CD4-positive, alpha-beta T cell (primary cell): ENCODE measurements around the gene ERN1. TPM values are rescaled to one million over a fixed set of nuclear protein-coding genes. Genes with fewer than 3 reads are reported as not detected.

ENCODE experiments used
- ATAC-seq: fragments of 200-7000 bp; cut with Tn5 transposase; one replicate; pipeline ENCODE4 v1.10.0; 2022; ENCODE audit warnings: mild to moderate bottlenecking; ENCODE audit not compliant: poor library complexity
- CTCF ChIA-PET: fragments of 350-600 bp; sonication (Branson Sonifier 250); formaldehyde crosslinking; loops from one replicate; lab custom pipeline; 2021; ENCODE audit warnings: antibody characterized with exemption, inconsistent platforms; lab: Charles Lee
- POLR2A ChIA-PET: fragments of 350-600 bp; sonication (Branson Sonifier 250); formaldehyde crosslinking; loops from one replicate; lab custom pipeline; 2021; ENCODE audit warnings: antibody characterized with exemption, inconsistent platforms; lab: Charles Lee
- DNase-seq, 14 experiments: peaks; one replicate each; pipeline ENCODE4 v3.0.0-alpha.2; 2013 to 2020; ENCODE audit warnings: mixed read lengths in 2 of 14
- H3K27ac ChIP-seq, 2 donors: one replicate each; pipeline versions ENCODE4 v1.5.1 to v1.7.0; 2013; ENCODE audit warnings: low read length in 2 of 2, low read depth in 1 of 2, mild to moderate bottlenecking in 1 of 2
- H3K27me3 ChIP-seq, 2 experiments: 1 replicate in 1 of 2; 2 replicates in 1 of 2; pipeline versions ENCODE4 v1.6.1 to v1.7.0; 2013; ENCODE audit warnings: low read length in 2 of 2, control low read depth in 1 of 2, mild to moderate bottlenecking in 1 of 2, moderate library complexity in 1 of 2; ENCODE audit not compliant: insufficient read depth in 2 of 2, control insufficient read depth in 1 of 2
- H3K36me3 ChIP-seq: one replicate; pipeline ENCODE4 v1.6.1; 2013; ENCODE audit warnings: low read length, control low read depth; ENCODE audit not compliant: insufficient read depth
- H3K4me1 ChIP-seq: one replicate; pipeline ENCODE4 v1.6.1; 2013; ENCODE audit warnings: low read length, control low read depth; ENCODE audit not compliant: insufficient read depth
- H3K4me3 ChIP-seq: one replicate; pipeline ENCODE4 v1.5.1; 2013; ENCODE audit warnings: mild to moderate bottlenecking, low read length, moderate library complexity
- H3K9me3 ChIP-seq, 2 experiments: 1 replicate in 1 of 2; 2 replicates in 1 of 2; pipeline versions ENCODE4 v1.6.1 to v1.7.0; 2013; ENCODE audit warnings: low read length in 2 of 2, mild to moderate bottlenecking in 2 of 2, control low read depth in 1 of 2, moderate library complexity in 1 of 2; ENCODE audit not compliant: control insufficient read depth in 1 of 2, insufficient read depth in 1 of 2
- H3K27ac Mint-ChIP-seq: one replicate; pipeline ENCODE4 v1.8.0; 2020; ENCODE audit warnings: mixed read lengths
- H3K27me3 Mint-ChIP-seq: one replicate; pipeline ENCODE4 v1.8.0; 2021; ENCODE audit warnings: mixed read lengths
- H3K36me3 Mint-ChIP-seq: one replicate; pipeline ENCODE4 v1.8.0; 2021; ENCODE audit warnings: low read depth, mixed read lengths
- H3K4me1 Mint-ChIP-seq: one replicate; pipeline ENCODE4 v1.8.0; 2021; ENCODE audit warnings: low read depth, mixed read lengths
- H3K4me3 Mint-ChIP-seq: one replicate; pipeline ENCODE4 v1.8.0; 2020; ENCODE audit warnings: mild to moderate bottlenecking, mixed read lengths
- H3K9me3 Mint-ChIP-seq: one replicate; pipeline ENCODE4 v1.8.0; 2020; ENCODE audit warnings: mixed read lengths
- CTCF ChIP-seq: fragments of 200-600 bp; IDR thresholded peaks from one replicate; pipeline ENCODE4 v1.8.0; 2022; ENCODE audit warnings: antibody characterized with exemption, mild to moderate bottlenecking
- intact Hi-C, 2 experiments: fragments of 100-400 bp; cut with DNase I in 1 of 2; cut with micrococcal nuclease in 1 of 2; formaldehyde crosslinking; loops; one replicate each; pipeline versions ENCODE4 v1.15.1 to v1.9.0; 2023 to 2025; cut with DNase I, micrococcal nuclease
- total RNA-seq, 174 experiments: library from RNA in 2 of 174; stranded (reverse) in 2 of 174; gene quantifications; one replicate each; pipeline ENCODE4 v1.2.3 and lab custom pipeline; 2021 to 2026

Gene ERN1
- total RNA-seq, 2 experiments from 2014 or later = 62.7 to 67.8 TPM

GRCh38 chr17:64058621-64059020 is 71.3 kb downstream of the ERN1 start:
- Histone ChIP-seq H3K4me1 (peaks cover 79% of the 10 kb centered on the region), H3K27me3 (no peaks in the 10 kb centered on the region), H3K4me3 (no peak overlapping the region), H3K27ac (no peak overlapping the region), H3K36me3 (peaks cover 89% of the 10 kb centered on the region), H3K9me3 (no peaks in the 10 kb centered on the region)
- Mint-ChIP-seq H3K4me1 (peaks cover 62% of the 10 kb centered on the region), H3K27ac (no peak overlapping the region), H3K9me3 (no peaks in the 10 kb centered on the region), H3K27me3 (no peaks in the 10 kb centered on the region), H3K36me3 (peaks cover 97% of the 10 kb centered on the region), H3K4me3 (no peak overlapping the region)
- ATAC-seq = no peak
- TF ChIP-seq CTCF = no peak
- intact Hi-C loops = no loop called here
- ChIA-PET CTCF (no interaction called here), POLR2A (no interaction called here)
- DNase-seq = no peak

GRCh38 chr17:64057701-64058263 is 72.2 kb downstream of the ERN1 start:
- intact Hi-C loops = no loop called here
- H3K4me1 Mint-ChIP-seq = peaks cover 63% of the 10 kb centered on the region
- H3K27ac Mint-ChIP-seq = peak overlapping the region; percentile 33
- Histone ChIP-seq H3K27ac (no peak overlapping the region), H3K36me3 (peaks cover 94% of the 10 kb centered on the region), H3K4me1 (peaks cover 74% of the 10 kb centered on the region), H3K27me3 (no peaks in the 10 kb centered on the region), H3K4me3 (no peak overlapping the region), H3K9me3 (no peaks in the 10 kb centered on the region)
- H3K9me3 Mint-ChIP-seq = no peaks in the 10 kb centered on the region
- no peak for TF ChIP-seq CTCF
- no peak overlapping the region for H3K4me3 Mint-ChIP-seq
- ATAC-seq (no peak), DNase-seq (no peak)
- H3K36me3 Mint-ChIP-seq = peaks cover 97% of the 10 kb centered on the region
- ChIA-PET CTCF (interaction anchor here (1.8 kb wide), 1 partner anchor 29 kb away, joined by 7 read pairs; no protein-coding TSS in a partner anchor), POLR2A (interaction anchor here (1.1 to 2.0 kb wide), 2 partner anchors 24 to 49 kb away, joined by 5 to 9 read pairs; no protein-coding TSS in a partner anchor)
- H3K27me3 Mint-ChIP-seq = no peaks in the 10 kb centered on the region

- no peaks in the 10 kb centered on the region for H3K9me3 Mint-ChIP-seq
- Histone ChIP-seq H3K4me1 (peaks cover 73% of the 10 kb centered on the region), H3K4me3 (no peak overlapping the region), H3K27me3 (no peaks in the 10 kb centered on the region), H3K9me3 (no peaks in the 10 kb centered on the region), H3K27ac (peak overlapping the region; percentile 1 to 37), H3K36me3 (peaks cover 93% of the 10 kb centered on the region)
- peak in 1 of 14 experiments; percentile 51 for DNase-seq
- ATAC-seq = peak; percentile 45
- CTCF ChIA-PET = interaction anchor here (0.7 to 1.8 kb wide), 3 partner anchors 28 to 63 kb away, joined by 3 to 7 read pairs (median 3); no protein-coding TSS in a partner anchor
- no peak for TF ChIP-seq CTCF
- intact Hi-C loops = no loop called here
- no peak overlapping the region for H3K4me3 Mint-ChIP-seq
- H3K27ac Mint-ChIP-seq = peak overlapping the region; percentile 57
- H3K27me3 Mint-ChIP-seq = no peaks in the 10 kb centered on the region
- POLR2A ChIA-PET = interaction anchor here (0.8 to 2.4 kb wide), 6 partner anchors 12 to 89 kb away, joined by 3 to 11 read pairs (median 4); no protein-coding TSS in a partner anchor
- peaks cover 66% of the 10 kb centered on the region for H3K4me1 Mint-ChIP-seq
- H3K36me3 Mint-ChIP-seq = peaks cover 96% of the 10 kb centered on the region
Observed at GRCh38 chr17:64056269-64057005, 73.5 kb downstream of the ERN1 start.
